Gastroesophageal sphincter (tissue), 4 donors: ENCODE data around the gene RB1. TPM values are rescaled to one million over a fixed set of nuclear protein-coding genes. Genes with fewer than 3 reads are reported as not detected.

Experiments used
- ATAC-seq: fragments of 150-250 bp; one replicate; pipeline ENCODE4 v1.9.1; 2016; ENCODE audit warnings: mild to moderate bottlenecking, moderate library complexity
- H3K27ac ChIP-seq, 4 donors: fragments of 200-600 bp; sonication (generic) in 3 of 4; 1 replicate in 3 of 4; 2 replicates in 1 of 4; pipeline ENCODE4 v1.5.1; 2016 to 2019
- H3K27me3 ChIP-seq: fragments of 200-600 bp; sonication (generic); one replicate; pipeline ENCODE4 v1.5.1; 2019
- H3K36me3 ChIP-seq, 2 donors: fragments of 200-600 bp; sonication (generic); one replicate each; pipeline ENCODE4 v1.5.1; 2019; ENCODE audit warnings: control low read depth in 1 of 2
- H3K4me1 ChIP-seq, 3 donors: fragments of 200-600 bp; sonication (generic); 1 replicate in 2 of 3; 2 replicates in 1 of 3; pipeline ENCODE4 v1.5.1; 2016 to 2019; ENCODE audit warnings: control low read depth in 2 of 3
- H3K4me3 ChIP-seq, 2 donors: fragments of 200-600 bp; sonication (generic); one replicate each; pipeline ENCODE4 v1.5.1; 2019; ENCODE audit warnings: mild to moderate bottlenecking in 1 of 2, moderate library complexity in 1 of 2
- H3K9me3 ChIP-seq, 3 donors: fragments of 200-600 bp; sonication (generic); one replicate each; pipeline ENCODE4 v1.5.1; 2017 to 2019; ENCODE audit warnings: control low read depth in 2 of 3
- EP300 ChIP-seq: sonication (generic); formaldehyde crosslinking; IDR thresholded peaks from one replicate; pipeline ENCODE4 v1.6.1; 2017; ENCODE audit warnings: antibody characterized with exemption, mild to moderate bottlenecking
- POLR2A ChIP-seq, 2 donors: fragments of 450-650 bp; IDR thresholded peaks; one replicate each; pipeline ENCODE4 v1.6.1; 2017; ENCODE audit warnings: antibody characterized with exemption in 2 of 2, mild to moderate bottlenecking in 2 of 2, moderate library complexity in 1 of 2
- POLR2AphosphoS5 ChIP-seq: sonication (generic); formaldehyde crosslinking; IDR thresholded peaks from one replicate; pipeline ENCODE4 v1.6.1; 2017; ENCODE audit warnings: antibody characterized with exemption
- WGBS, 2 donors: methylation state at CpG; one replicate each; pipeline ENCODE4 v1.1.5; 2018; ENCODE audit warnings: low coverage in 1 of 2; 5-methylcytosine and 5-hydroxymethylcytosine counted together
- total RNA-seq, 4 donors: library from RNA; depleted of rRNA; stranded (reverse); fragments of >200 nt; gene quantifications; one replicate each; pipeline ENCODE4 v1.1.0, GENCODE V29; 2016
- TF ChIP-seq, protein P1 (sequence below), 4 experiments: fragments of 200-600 bp in 2 of 4; fragments of 450-650 bp in 2 of 4; sonication (generic) in 1 of 4; IDR thresholded peaks; one replicate each; pipeline ENCODE4 v1.5.1; 2017 to 2019; ENCODE audit warnings: antibody characterized with exemption in 4 of 4, mild to moderate bottlenecking in 2 of 4, moderate library complexity in 2 of 4

RB1 gene
- total RNA-seq, 4 donors from 2014 or later: 26.5 to 37.2 (median 29.4) TPM

DNA sequence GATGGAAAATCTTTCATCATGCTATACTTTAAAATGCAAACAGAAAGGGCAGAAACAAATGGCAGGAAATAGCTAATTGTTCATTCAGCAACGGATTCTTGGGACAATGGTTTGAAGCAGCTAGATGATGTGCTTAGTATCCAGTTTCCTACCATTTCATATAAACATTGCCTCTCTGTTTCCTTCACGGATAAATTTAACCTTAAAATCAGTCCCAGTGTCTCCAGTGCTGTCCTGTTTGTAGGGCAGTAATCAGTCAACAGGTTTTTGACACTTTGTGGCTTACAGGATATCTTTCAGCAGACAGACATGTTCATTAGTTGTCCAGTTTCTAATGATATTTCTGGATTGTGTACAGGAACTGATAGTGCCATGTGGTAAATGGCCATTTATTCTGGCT lies 24.7 kb upstream of the RB1 start:
- no peak for ATAC-seq
- TF ChIP-seq POLR2A (IDR thresholded peaks at IDR 0.05) (no peak), EP300 (no peak), POLR2AphosphoS5 (no peak)
- TF ChIP-seq, protein P1, sequence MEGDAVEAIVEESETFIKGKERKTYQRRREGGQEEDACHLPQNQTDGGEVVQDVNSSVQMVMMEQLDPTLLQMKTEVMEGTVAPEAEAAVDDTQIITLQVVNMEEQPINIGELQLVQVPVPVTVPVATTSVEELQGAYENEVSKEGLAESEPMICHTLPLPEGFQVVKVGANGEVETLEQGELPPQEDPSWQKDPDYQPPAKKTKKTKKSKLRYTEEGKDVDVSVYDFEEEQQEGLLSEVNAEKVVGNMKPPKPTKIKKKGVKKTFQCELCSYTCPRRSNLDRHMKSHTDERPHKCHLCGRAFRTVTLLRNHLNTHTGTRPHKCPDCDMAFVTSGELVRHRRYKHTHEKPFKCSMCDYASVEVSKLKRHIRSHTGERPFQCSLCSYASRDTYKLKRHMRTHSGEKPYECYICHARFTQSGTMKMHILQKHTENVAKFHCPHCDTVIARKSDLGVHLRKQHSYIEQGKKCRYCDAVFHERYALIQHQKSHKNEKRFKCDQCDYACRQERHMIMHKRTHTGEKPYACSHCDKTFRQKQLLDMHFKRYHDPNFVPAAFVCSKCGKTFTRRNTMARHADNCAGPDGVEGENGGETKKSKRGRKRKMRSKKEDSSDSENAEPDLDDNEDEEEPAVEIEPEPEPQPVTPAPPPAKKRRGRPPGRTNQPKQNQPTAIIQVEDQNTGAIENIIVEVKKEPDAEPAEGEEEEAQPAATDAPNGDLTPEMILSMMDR (IDR thresholded peaks at IDR 0.05): no peak
- Histone ChIP-seq H3K27ac (no peak overlapping the region), H3K4me3 (no peak overlapping the region), H3K9me3 (no peaks in the 10 kb centered on the region), H3K36me3 (peaks cover 0 to 5% of the 10 kb centered on the region in 2 donors), H3K4me1 (no peaks in the 10 kb centered on the region), H3K27me3 (no peaks in the 10 kb centered on the region)
- WGBS, 2 donors: 7 to 27% methylated on average over 2 of the region's 2 CpGs

DNA sequence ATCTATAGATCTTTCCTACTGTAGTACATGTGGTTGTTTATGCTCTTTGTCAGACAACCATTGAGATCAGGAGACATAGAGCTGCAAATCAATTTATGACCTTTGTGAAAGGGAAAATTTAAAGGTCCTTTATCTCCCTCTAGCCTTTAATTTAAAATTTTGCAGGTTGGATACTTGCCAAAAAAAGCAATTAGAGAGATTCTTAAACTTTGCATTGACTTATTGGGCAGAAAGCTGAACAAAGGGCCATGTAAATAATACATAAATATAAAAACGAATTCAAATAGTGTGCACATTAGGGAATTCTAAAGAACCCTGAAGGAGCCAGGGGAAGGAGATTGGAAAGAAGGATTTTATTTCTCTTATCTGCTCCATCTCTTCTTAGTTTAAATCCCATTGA lies 22.0 kb upstream of the RB1 start:
- Histone ChIP-seq H3K27me3 (no peaks in the 10 kb centered on the region), H3K36me3 (no peaks in the 10 kb centered on the region), H3K4me3 (no peak overlapping the region), H3K4me1 (no peaks in the 10 kb centered on the region), H3K9me3 (no peaks in the 10 kb centered on the region), H3K27ac (no peak overlapping the region)
- no peak for ATAC-seq
- WGBS, 2 donors: 50 to 57% methylated on average over 1 of the region's 1 CpG
- no peak for TF ChIP-seq POLR2AphosphoS5
- no peak for TF ChIP-seq POLR2A (IDR thresholded peaks at IDR 0.05)
- TF ChIP-seq, protein P1 (IDR thresholded peaks at IDR 0.05): no peak
- no peak for TF ChIP-seq EP300

GRCh38 chr13:48291730-48292129 lies 11.8 kb upstream of the RB1 start:
- H3K27me3 ChIP-seq: no peaks in the 10 kb centered on the region
- H3K36me3 ChIP-seq: no peaks in the 10 kb centered on the region
- no peak overlapping the region for H3K27ac ChIP-seq
- TF ChIP-seq EP300 (no peak), POLR2A (IDR thresholded peaks at IDR 0.05) (no peak), POLR2AphosphoS5 (no peak)
- TF ChIP-seq, protein P1 (IDR thresholded peaks at IDR 0.05): no peak
- no peak overlapping the region for H3K4me3 ChIP-seq
- no peaks in the 10 kb centered on the region for H3K4me1 ChIP-seq
- H3K9me3 ChIP-seq: no peaks in the 10 kb centered on the region
- 50 to 53% methylated on average over 1 to 2 of the region's 2 CpGs for WGBS, 2 donors
- ATAC-seq: no peak

GRCh38 chr13:48292650-48293049 lies 10.9 kb upstream of the RB1 start:
- H3K9me3 ChIP-seq: no peaks in the 10 kb centered on the region
- 68 to 86% methylated on average over 4 of the region's 4 CpGs for WGBS, 2 donors
- ATAC-seq: no peak
- H3K27ac ChIP-seq: no peak overlapping the region
- no peaks in the 10 kb centered on the region for H3K4me1 ChIP-seq
- H3K4me3 ChIP-seq: no peak overlapping the region
- no peaks in the 10 kb centered on the region for H3K36me3 ChIP-seq
- H3K27me3 ChIP-seq: no peaks in the 10 kb centered on the region
- TF ChIP-seq POLR2A (IDR thresholded peaks at IDR 0.05): no peak
- no peak for TF ChIP-seq EP300
- TF ChIP-seq, protein P1 (IDR thresholded peaks at IDR 0.05): no peak
- no peak for TF ChIP-seq POLR2AphosphoS5

GRCh38 chr13:48294653-48295052 lies 8.9 kb upstream of the RB1 start:
- Histone ChIP-seq H3K4me3 (no peak overlapping the region), H3K27ac (no peak overlapping the region), H3K9me3 (no peaks in the 10 kb centered on the region), H3K27me3 (no peaks in the 10 kb centered on the region), H3K36me3 (no peaks in the 10 kb centered on the region), H3K4me1 (no peaks in the 10 kb centered on the region)
- no peak for ATAC-seq
- 88% methylated on average over 2 of the region's 2 CpGs; no CpG with 5 or more reads in 1 of the 2 donors for WGBS, 2 donors
- TF ChIP-seq, protein P1 (IDR thresholded peaks at IDR 0.05): no peak
- TF ChIP-seq EP300 (no peak), POLR2A (IDR thresholded peaks at IDR 0.05) (no peak), POLR2AphosphoS5 (no peak)
